Epidermal melanocyte (primary cell): ENCODE results near the gene PIGU.
"Not testable (repeated sequence)": the region's sequence is repeated elsewhere in the genome, so short reads cannot be mapped to it uniquely, and the experiment has no call there.

Experiments used
- DNase-seq: peaks from one replicate; pipeline ENCODE4 v3.0.0; 2011; ENCODE audit warnings: low spot score; ENCODE audit not compliant: insufficient read length

The PIGU gene

GRCh38 chr20:34706912-34707784, 30.3 kb upstream of the PIGU start:
- DNase-seq: no peak

- DNase-seq: no peak
Observed at GRCh38 chr20:34706302-34706875, 29.5 kb upstream of the PIGU start.

DNA sequence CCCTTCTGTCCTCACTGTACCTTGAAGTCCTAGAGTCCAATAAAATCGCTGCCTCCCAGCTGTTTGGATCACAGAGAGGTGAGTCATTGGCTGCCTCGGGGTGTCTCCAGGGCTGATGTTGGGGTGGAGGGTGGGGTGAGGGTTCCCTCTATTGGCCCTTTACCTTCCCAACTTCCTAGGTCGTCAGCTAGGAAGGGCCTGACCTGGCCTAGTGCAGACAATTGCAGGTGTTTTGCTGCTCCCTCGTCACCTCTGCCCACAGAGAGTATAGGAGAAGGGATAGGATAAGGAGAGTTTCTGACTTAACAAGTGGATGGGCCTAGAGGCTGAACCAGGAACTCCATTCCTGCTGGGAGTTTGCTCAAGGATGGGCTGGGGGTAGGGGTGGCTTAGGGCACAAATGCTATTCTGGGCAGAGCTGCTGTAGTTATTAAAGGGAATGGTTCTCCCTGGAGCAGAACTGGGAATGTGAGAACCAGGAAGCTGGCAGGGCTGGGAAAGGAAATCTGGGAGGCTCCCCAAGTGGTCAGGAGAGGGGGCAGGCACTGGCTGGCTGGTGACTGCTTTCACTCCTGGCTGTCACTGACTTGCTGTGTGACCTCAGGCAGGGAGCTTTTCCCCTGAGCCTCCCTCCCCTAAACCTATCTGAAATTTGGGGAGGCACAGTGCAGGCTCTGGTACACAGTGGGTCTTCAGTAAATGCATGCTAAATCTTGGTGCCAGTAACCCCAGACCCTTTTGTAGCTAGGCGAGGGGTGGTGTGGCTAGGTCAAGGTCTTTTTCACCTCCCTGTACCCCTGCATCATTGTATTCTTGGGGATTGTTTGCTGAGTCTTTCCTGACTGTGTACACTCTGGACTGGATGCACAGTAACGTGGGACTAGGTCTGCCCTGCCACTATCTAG, 28.8 kb upstream of the PIGU start:
- no peak for DNase-seq

DNA sequence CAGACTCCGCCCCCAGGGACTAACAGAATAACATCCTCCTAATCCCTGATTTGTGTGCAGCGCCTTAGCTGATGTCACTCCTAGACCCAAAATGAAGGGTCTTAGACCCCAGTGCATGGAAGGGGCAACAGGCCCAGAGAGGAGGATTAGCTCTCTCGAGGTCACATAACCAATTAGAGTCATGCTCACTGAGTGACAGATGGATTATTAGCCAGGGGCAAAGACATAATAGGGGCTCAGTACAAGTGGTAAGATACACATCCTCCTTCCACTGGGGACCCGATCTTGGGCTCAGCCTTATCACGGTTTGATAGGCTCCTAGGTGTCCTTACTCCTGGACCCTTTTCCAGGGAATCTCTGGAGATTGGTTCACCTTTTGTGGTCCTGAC, 28.1 kb upstream of the PIGU start:
- no peak for DNase-seq

GRCh38 chr20:34704177-34705007, 27.5 kb upstream of the PIGU start, which contains the start of gene TP53INP2:
TP53INP2 (plus strand) TSS chr20:34704344; CDS start chr20:34708740, 4,396 bp downstream.
- DNase-seq: peak; percentile 82

- DNase-seq: no peak
Observed at GRCh38 chr20:34703424-34704176, 26.7 kb upstream of the PIGU start.

- DNase-seq: no peak
Observed at GRCh38 chr20:34703061-34703423, 26.1 kb upstream of the PIGU start.

GRCh38 chr20:34701405-34702085, 24.7 kb upstream of the PIGU start:
- no peak for DNase-seq

DNA sequence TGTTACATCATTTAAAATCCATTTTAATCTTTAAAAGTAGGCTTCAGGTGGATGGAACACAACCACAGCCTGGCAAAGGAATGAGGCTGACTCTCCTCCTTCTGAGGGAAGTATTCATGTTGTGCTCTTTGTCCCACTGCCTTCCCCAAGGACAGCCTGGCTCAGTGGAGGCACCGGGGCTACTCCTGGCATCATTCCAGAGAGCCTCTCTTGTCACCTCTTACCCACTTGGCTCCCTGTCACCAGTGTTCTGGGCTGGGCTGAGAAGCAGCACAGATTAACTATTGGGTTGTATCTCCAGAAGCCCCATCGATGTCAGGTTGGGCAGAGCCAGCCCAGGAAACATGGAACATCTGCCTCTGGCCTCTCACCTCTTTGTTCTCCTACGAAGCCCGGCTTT, 16.5 kb upstream of the PIGU start:
- no peak for DNase-seq

DNA sequence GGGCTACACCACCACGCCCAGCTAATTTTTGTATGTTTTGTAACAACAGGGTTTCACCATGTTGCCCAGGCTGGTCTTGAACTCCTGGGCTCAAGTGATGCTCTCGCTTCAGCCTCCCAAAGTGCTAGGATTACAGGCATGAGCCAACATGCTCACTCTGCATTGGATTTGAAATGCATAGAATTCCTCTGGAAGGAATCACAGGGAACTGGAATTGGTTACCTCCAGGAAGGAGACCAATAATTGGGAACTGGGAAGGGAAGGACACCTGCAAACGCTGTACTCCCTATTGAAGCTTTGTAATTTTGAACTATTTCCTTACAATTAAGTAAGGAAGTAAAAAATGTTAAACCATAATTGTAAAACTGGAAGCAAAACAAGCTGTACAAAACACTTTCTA, 14.9 kb upstream of the PIGU start:
- no peak for DNase-seq

GRCh38 chr20:34689486-34689885, 12.6 kb upstream of the PIGU start:
- DNase-seq: no peak

GRCh38 chr20:34683667-34684066, 6.8 kb upstream of the PIGU start:
- DNase-seq: no peak

- DNase-seq: no peak
Observed at GRCh38 chr20:34680586-34681175, 3.8 kb upstream of the PIGU start.

- no peak for DNase-seq
Observed at GRCh38 chr20:34675993-34676641, 775 bp downstream of the PIGU start.

DNA sequence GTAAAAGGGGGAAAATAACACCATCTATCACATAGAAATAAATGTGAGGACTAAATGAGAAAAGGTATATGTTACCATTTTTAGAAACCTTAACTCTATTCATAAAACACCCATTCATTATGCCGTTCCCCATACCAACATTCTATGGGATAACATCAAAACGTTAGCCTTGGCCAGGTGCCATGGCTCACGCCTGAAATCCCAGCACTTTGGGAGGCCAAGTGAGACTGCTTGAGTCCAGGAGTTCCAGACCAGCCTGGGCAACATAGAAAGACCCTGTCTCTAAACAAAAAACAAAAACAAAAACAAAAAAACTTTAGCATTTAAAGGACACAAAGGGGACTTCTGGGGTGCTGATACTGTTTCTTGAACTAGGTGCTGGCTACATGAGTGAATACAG, 1.3 kb downstream of the PIGU start:
- no peak for DNase-seq

DNA sequence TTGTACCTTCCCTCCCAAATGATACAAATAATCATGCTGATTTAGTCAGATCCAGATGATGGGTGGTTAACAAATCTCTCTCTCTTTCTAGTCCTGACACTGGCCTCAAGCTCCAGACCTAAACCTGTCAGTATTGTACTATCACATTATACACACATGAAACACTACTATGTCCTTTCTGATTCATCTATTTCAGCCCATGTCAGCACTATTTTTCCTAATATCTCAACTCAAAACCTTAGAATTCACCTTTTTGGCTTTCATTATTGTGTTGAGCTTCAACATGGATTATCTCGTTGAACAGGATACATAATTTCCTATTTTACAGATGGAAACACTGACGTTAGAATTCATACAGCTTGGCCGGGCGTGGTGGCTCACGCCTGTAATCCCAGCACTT, 3.5 kb downstream of the PIGU start:
- DNase-seq: no peak

DNA sequence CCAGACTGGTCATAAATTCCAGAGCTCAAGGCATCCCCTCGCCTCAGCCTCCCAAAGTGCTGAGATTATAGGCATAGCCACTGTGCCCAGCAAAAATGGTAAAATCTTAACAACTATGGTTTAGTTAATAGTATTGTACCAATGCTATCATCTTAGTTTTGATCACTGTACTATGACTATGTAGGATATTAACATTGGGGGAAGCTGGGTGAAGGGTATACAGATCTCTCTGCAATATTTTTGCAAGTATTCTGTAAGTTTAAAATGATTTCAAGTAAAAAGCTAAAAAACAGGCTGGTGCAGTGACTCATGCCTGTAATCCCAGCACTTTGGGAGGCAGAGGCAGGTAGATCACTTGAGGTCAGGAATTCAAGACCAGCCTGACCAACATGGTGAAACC, 7.8 kb downstream of the PIGU start:
- no peak for DNase-seq

DNA sequence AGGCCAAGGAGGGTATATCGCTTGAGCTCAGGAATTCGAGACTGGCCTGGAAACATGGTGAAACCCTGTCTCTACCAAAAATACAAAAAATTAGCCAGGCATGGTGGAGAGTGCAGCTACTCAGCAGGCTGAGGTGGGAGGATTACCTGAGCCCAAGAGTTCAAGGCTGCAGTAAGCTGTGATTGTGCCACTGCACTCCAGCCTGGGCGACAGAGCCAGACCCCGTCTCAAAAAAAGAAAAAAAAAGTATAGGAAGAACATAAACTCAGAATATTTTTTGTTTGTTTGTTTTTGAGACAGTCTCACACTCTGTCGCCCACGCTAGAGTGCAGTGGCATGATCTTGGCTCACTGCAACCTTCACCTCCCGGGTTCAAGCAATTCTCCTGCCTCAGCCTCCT, 12.1 kb downstream of the PIGU start:
- not testable (repeated sequence) for DNase-seq
